Measurements from ENCODE around the gene CUX1. TPM values are rescaled to one million over a fixed set of nuclear protein-coding genes. Genes with fewer than 3 reads are reported as not detected.

Gene CUX1
- total RNA-seq, 4 donors from 2014 or later, result 40.8 to 62.1 (median 43.8) TPM

DNA sequence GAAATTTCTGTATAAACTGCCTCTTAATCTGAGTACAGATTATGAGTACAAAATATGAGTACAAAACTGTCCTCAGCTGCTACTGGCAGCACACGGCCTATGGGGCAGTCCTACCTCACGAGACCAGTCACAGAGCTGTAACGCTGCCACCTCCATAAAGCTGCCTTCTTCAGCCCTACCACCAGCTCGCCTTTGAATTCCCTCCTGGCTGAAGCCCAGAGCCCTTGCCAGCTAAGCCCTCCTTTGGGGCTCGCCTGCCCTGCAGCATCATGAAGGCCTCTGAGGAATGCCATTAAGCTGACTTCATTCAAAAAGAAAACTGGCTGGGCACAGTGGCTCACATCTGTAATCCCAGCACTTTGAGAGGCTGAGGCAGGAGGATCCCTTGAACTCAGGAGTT lies 289.2 kb downstream of the CUX1 start:
- H3K4me3 ChIP-seq (ENCODE audit: low read depth, poor library complexity, severe bottlenecking), result no peak overlapping the region
- intact Hi-C loops (cut with DNase I; ENCODE audit: low total_unique reads), result no loop called here
- WGBS, 2 donors, result 84 to 87% methylated on average over 5 of the region's 5 CpGs
- DNase-seq (ENCODE audit: low spot score in 2 of 2), result no peak
- TF ChIP-seq, protein P1, sequence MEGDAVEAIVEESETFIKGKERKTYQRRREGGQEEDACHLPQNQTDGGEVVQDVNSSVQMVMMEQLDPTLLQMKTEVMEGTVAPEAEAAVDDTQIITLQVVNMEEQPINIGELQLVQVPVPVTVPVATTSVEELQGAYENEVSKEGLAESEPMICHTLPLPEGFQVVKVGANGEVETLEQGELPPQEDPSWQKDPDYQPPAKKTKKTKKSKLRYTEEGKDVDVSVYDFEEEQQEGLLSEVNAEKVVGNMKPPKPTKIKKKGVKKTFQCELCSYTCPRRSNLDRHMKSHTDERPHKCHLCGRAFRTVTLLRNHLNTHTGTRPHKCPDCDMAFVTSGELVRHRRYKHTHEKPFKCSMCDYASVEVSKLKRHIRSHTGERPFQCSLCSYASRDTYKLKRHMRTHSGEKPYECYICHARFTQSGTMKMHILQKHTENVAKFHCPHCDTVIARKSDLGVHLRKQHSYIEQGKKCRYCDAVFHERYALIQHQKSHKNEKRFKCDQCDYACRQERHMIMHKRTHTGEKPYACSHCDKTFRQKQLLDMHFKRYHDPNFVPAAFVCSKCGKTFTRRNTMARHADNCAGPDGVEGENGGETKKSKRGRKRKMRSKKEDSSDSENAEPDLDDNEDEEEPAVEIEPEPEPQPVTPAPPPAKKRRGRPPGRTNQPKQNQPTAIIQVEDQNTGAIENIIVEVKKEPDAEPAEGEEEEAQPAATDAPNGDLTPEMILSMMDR (IDR thresholded peaks at IDR 0.05), result no peak
- no peak for TF ChIP-seq POLR2A (IDR thresholded peaks at IDR 0.05)

DNA sequence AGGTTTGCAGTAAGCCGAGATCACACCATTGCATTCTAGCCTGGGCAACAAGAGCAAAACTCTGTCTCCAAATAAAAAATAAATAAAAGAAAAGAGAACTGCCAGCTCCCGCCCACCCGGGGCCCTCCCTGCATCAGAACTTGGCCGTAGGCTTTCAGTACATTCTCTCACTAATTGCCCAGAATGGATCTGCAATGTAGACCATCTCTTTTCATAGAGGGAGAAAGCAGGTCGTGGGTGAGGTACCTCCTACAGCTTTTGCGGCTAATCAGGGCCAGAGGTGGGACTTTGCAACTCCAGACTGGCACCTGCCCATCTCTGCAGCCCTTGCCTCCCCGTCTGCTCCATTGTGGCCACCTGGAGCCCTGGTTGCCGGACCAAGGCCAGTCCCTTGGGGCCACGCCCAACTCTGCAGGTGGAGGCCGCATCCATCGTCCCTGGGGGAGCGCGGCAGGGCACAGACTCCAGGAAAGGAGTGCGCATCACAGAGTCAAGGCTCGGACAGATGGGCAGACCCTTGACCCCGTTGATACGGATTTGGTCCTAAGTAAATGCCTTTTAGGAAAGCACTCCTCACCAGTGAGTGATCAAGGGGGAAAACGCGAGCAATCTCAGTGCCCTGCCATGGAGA lies 290.2 kb downstream of the CUX1 start:
- intact Hi-C loops (cut with DNase I; ENCODE audit: low total_unique reads), result no loop called here
- no peak overlapping the region for H3K4me3 ChIP-seq (ENCODE audit: low read depth, poor library complexity, severe bottlenecking)
- TF ChIP-seq, protein P1 (IDR thresholded peaks at IDR 0.05), result no peak
- TF ChIP-seq POLR2A (IDR thresholded peaks at IDR 0.05), result no peak
- 92 to 93% methylated on average over 19 of the region's 19 CpGs for WGBS, 2 donors
- no peak for DNase-seq (ENCODE audit: low spot score in 2 of 2)

DNA sequence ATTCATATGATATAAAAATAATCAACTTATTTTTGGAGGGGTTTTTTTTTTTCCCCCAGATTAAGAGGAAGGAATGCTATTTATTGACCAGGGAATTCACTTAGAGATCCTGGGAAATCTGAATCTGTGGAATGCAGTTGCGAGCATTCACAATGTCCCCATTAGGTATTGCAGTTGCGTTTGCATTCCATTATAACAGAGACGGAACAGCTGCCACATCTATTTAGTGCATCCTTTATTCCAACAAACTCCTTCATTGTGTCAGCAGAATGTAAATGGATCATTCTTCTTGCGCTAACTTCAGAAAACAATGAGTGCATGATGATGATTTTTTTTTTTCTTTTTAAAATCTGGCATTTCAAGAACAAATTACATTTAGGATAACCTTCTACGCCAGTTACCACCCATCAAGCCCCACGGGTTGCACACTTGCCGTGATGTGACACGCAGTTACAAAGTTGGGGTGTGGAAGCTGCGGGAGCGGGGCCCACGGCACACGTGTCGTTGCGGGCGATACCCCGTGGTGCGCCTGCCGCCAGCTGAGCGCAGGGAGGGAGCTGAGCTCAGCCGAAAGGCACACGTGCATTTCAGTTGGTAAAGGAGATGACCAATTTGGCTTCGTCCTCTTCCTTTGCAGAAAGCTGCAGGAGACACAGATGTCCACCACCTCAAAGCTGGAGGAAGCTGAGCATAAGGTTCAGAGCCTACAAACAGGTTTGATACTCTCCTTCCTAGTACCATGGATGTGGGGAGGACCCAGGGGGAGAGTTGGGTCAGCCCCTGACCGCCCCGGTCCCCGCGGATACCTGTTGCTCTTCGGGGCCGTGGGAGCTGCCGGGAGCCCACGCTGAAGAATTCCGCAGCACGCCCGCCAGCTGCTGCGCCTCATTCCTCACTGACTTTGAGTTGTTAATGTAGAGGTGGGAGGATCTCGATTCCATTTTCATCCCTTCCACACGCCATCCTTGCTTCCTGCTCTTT lies 293.9 kb downstream of the CUX1 start:
- 94 to 96% methylated on average over 36 of the region's 36 CpGs for WGBS, 2 donors
- DNase-seq (ENCODE audit: low spot score in 2 of 2), result peak in 1 of 2 donors; percentile 57
- TF ChIP-seq, protein P1 (IDR thresholded peaks at IDR 0.05), result no peak
- TF ChIP-seq POLR2A (IDR thresholded peaks at IDR 0.05), result no peak
- intact Hi-C loops (cut with DNase I; ENCODE audit: low total_unique reads), result no loop called here
- no peak overlapping the region for H3K4me3 ChIP-seq (ENCODE audit: low read depth, poor library complexity, severe bottlenecking)

DNA sequence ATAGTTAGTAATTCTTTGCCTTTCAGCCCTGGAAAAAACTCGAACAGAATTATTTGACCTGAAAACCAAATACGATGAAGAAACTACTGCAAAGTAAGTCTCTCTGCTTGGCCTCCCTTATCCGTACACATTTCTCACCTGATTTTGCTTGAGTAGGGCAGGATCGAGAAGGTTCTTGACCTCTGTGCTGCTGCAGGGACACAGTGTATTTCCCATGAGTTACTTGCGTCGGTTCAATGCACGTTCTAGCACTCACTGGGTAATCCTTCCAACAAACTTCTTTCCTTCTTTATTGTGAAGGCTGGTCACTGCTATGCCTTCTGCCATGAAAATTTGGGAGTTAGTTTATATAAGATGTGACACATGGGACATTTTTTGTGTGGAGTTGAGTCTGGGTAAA lies 297.8 kb downstream of the CUX1 start:
- intact Hi-C loops (cut with DNase I; ENCODE audit: low total_unique reads), result no loop called here
- DNase-seq (ENCODE audit: low spot score in 2 of 2), result no peak
- 82 to 97% methylated on average over 7 of the region's 7 CpGs for WGBS, 2 donors
- no peak overlapping the region for H3K4me3 ChIP-seq (ENCODE audit: low read depth, poor library complexity, severe bottlenecking)
- no peak for TF ChIP-seq POLR2A (IDR thresholded peaks at IDR 0.05)

DNA sequence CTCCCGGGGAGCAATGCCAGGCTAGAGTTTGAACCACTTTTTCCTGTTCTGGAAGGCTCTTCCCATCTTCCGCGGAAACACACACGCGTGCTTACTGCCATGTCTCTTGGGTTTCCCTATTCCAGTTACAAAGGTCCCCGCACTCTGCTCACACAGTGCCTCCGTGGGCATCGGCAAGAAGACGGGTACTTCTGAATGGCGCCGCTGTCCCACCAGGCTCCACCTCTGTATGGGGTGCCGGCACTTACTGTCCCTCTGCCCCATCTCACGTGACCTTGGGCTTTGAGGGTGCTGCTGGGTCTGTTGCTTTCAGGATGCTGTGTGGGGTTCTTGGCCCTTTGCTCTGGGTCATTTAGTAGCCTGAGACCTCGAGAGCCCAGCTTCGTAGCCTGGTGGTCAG lies 298.5 kb downstream of the CUX1 start:
- TF ChIP-seq, protein P1 (IDR thresholded peaks at IDR 0.05), result no peak
- no peak for TF ChIP-seq POLR2A (IDR thresholded peaks at IDR 0.05)
- 90 to 96% methylated on average over 15 of the region's 15 CpGs for WGBS, 2 donors
- no peak for DNase-seq (ENCODE audit: low spot score in 2 of 2)
- H3K4me3 ChIP-seq (ENCODE audit: low read depth, poor library complexity, severe bottlenecking), result no peak overlapping the region
- intact Hi-C loops (cut with DNase I; ENCODE audit: low total_unique reads), result no loop called here

DNA sequence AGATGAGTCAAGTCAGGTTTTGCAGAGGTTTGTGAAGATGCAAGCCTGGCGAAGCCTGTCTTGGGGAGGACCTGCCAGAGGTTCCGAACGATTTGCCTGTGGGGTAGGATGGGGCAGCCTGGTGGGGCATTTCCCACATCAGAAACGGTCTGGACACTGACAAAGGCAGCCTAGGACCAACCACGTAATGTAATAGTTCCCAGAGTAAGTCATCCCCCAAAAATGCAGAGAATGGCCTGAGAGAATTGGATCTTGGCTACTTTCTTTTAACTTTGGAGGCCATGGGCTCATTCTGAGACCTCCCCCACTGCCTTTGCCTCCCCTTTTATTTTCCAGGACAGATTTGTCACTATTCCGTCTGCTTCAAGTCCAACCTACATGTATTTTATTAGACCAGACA lies 300.3 kb downstream of the CUX1 start:
- 82 to 85% methylated on average over 6 of the region's 6 CpGs for WGBS, 2 donors
- TF ChIP-seq POLR2A (IDR thresholded peaks at IDR 0.05), result no peak
- TF ChIP-seq, protein P1 (IDR thresholded peaks at IDR 0.05), result no peak
- intact Hi-C loops (cut with DNase I; ENCODE audit: low total_unique reads), result no loop called here
- no peak overlapping the region for H3K4me3 ChIP-seq (ENCODE audit: low read depth, poor library complexity, severe bottlenecking)
- no peak for DNase-seq (ENCODE audit: low spot score in 2 of 2)

Measured in lower leg skin (tissue), 4 donors.